ENCODE results near the gene DNAAF5. TPM values are rescaled to one million over a fixed set of nuclear protein-coding genes. Genes with fewer than 3 reads are reported as not detected.

Gene DNAAF5
- total RNA-seq, 2 experiments from 2014 or later: 42.6 to 58.5 TPM

- intact Hi-C loops (cut with micrococcal nuclease; ENCODE audit: unreplicated experiment): loop anchor here (5.0 kb wide), 1 partner anchor 449 kb away; no protein-coding TSS in a partner anchor
- POLR2A ChIA-PET: no interaction called here
- no TSS peak for BruUV-seq (replicated peaks)
Measured at GRCh38 chr7:771234-772004, 44.9 kb downstream of the DNAAF5 start.

GRCh38 chr7:772005-772294 is 45.5 kb downstream of the DNAAF5 start:
- Histone ChIP-seq H3K9me2 (ENCODE audit: insufficient read depth, low read length) (no peaks in the 10 kb centered on the region), H3K4me3 (ENCODE audit: low read depth, low read length, poor library complexity, severe bottlenecking) (no peak overlapping the region), H3K27ac (ENCODE audit: low read depth, low read length, poor library complexity, severe bottlenecking) (no peak overlapping the region), H3K4me1 (ENCODE audit: insufficient read depth, low read length, poor library complexity, severe bottlenecking) (no peaks in the 10 kb centered on the region), H3K4me2 (ENCODE audit: low read length) (no peak overlapping the region), H3K36me3 (ENCODE audit: insufficient read depth, low read length) (peaks cover 67% of the 10 kb centered on the region), H2AFZ (ENCODE audit: low read length) (no peak overlapping the region), H3K79me2 (ENCODE audit: insufficient read depth, low read depth, low read length) (no peaks in the 10 kb centered on the region), H3K9me3 (ENCODE audit: low read length) (no peaks in the 10 kb centered on the region), H4K20me1 (ENCODE audit: insufficient read depth, low read length) (no peaks in the 10 kb centered on the region)
- intact Hi-C loops (cut with micrococcal nuclease; ENCODE audit: unreplicated experiment): loop anchor here (5.0 kb wide), 1 partner anchor 450 kb away; no protein-coding TSS in a partner anchor
- ChIA-PET POLR2A (no interaction called here), CTCF (ENCODE audit: unreplicated experiment) (no interaction called here)
- no TSS peak for BruUV-seq (replicated peaks)
- TF ChIP-seq EZH2phosphoT487 (IDR thresholded peaks at IDR 0.05; ENCODE audit: borderline replicate concordance, low read depth, low read length) (no peak), CTCF (conservative IDR thresholded peaks at IDR 0.05; ENCODE audit: low read length) (no peak)
- DNase-seq (ENCODE audit: low spot score): no peak

More at GRCh38 chr7:771234-772004, 44.9 kb downstream of the DNAAF5 start:
- CTCF ChIA-PET (ENCODE audit: unreplicated experiment): no interaction called here
- no peak overlapping the region for H3K4me3 ChIP-seq (ENCODE audit: low read depth, low read length, poor library complexity, severe bottlenecking)
- H3K4me1 ChIP-seq (ENCODE audit: insufficient read depth, low read length, poor library complexity, severe bottlenecking): no peaks in the 10 kb centered on the region
- H2AFZ ChIP-seq (ENCODE audit: low read length): no peak overlapping the region
- no peak overlapping the region for H3K27ac ChIP-seq (ENCODE audit: low read depth, low read length, poor library complexity, severe bottlenecking)
- no peaks in the 10 kb centered on the region for H4K20me1 ChIP-seq (ENCODE audit: insufficient read depth, low read length)
- no peaks in the 10 kb centered on the region for H3K79me2 ChIP-seq (ENCODE audit: insufficient read depth, low read depth, low read length)
- TF ChIP-seq CTCF (conservative IDR thresholded peaks at IDR 0.05; ENCODE audit: low read length): no peak
- TF ChIP-seq EZH2phosphoT487 (IDR thresholded peaks at IDR 0.05; ENCODE audit: borderline replicate concordance, low read depth, low read length): no peak
- no peak overlapping the region for H3K4me2 ChIP-seq (ENCODE audit: low read length)
- no peaks in the 10 kb centered on the region for H3K9me2 ChIP-seq (ENCODE audit: insufficient read depth, low read length)
- no peak for DNase-seq (ENCODE audit: low spot score)
- peaks cover 67% of the 10 kb centered on the region for H3K36me3 ChIP-seq (ENCODE audit: insufficient read depth, low read length)
- H3K9me3 ChIP-seq (ENCODE audit: low read length): no peaks in the 10 kb centered on the region

- CTCF ChIA-PET (ENCODE audit: unreplicated experiment): no interaction called here
- BruUV-seq (replicated peaks): no TSS peak
- H4K20me1 ChIP-seq (ENCODE audit: insufficient read depth, low read length): no peaks in the 10 kb centered on the region
Measured at GRCh38 chr7:772392-772791, 45.9 kb downstream of the DNAAF5 start.

More at GRCh38 chr7:772392-772791, 45.9 kb downstream of the DNAAF5 start:
- POLR2A ChIA-PET: no interaction called here
- H3K9me2 ChIP-seq (ENCODE audit: insufficient read depth, low read length): no peaks in the 10 kb centered on the region
- no peaks in the 10 kb centered on the region for H3K4me1 ChIP-seq (ENCODE audit: insufficient read depth, low read length, poor library complexity, severe bottlenecking)
- intact Hi-C loops (cut with micrococcal nuclease; ENCODE audit: unreplicated experiment): loop anchor here (5.0 kb wide), 1 partner anchor 450 kb away; no protein-coding TSS in a partner anchor
- DNase-seq (ENCODE audit: low spot score): no peak
- H3K27ac ChIP-seq (ENCODE audit: low read depth, low read length, poor library complexity, severe bottlenecking): no peak overlapping the region
- no peak overlapping the region for H3K4me2 ChIP-seq (ENCODE audit: low read length)
- no peaks in the 10 kb centered on the region for H3K9me3 ChIP-seq (ENCODE audit: low read length)
- H3K4me3 ChIP-seq (ENCODE audit: low read depth, low read length, poor library complexity, severe bottlenecking): no peak overlapping the region
- H3K36me3 ChIP-seq (ENCODE audit: insufficient read depth, low read length): peaks cover 72% of the 10 kb centered on the region
- H3K79me2 ChIP-seq (ENCODE audit: insufficient read depth, low read depth, low read length): no peaks in the 10 kb centered on the region
- no peak for TF ChIP-seq CTCF (conservative IDR thresholded peaks at IDR 0.05; ENCODE audit: low read length)
- no peak for TF ChIP-seq EZH2phosphoT487 (IDR thresholded peaks at IDR 0.05; ENCODE audit: borderline replicate concordance, low read depth, low read length)
- no peak overlapping the region for H2AFZ ChIP-seq (ENCODE audit: low read length)
